K562 (cell line): ENCODE measurements around the gene TMEM208. TPM values are rescaled to one million over a fixed set of nuclear protein-coding genes. Genes with fewer than 3 reads are reported as not detected.

ENCODE experiments used
- CCAR2 ChIP-seq: fragments of 200-400 bp; formaldehyde crosslinking; IDR thresholded peaks from 2 replicates; pipeline ENCODE4 v1.6.1; 2017; ENCODE audit warnings: mild to moderate bottlenecking, low read depth, low read length
- ELF1 ChIP-seq: fragments of 200-800 bp; sonication (Bioruptor generic); IDR thresholded peaks from 2 replicates; pipeline ENCODE4 v1.6.1; 2016; ENCODE audit warnings: missing genetic modification characterization, missing compliant biosample characterization
- FOXJ2 ChIP-seq: fragments of 200-800 bp; sonication (Bioruptor generic); IDR thresholded peaks from 2 replicates; pipeline ENCODE4 v1.6.1; 2016; ENCODE audit warnings: missing genetic modification characterization, missing compliant biosample characterization
- ID3 ChIP-seq, 2 experiments: fragments of 250-450 bp in 1 of 2; fragments of 450-650 bp in 1 of 2; sonication (Bioruptor Pico) in 1 of 2; IDR thresholded peaks; 2 replicates each; pipeline versions ENCODE4 v1.6.1 to v1.8.0; 2016 to 2021; ENCODE audit warnings: mild to moderate bottlenecking in 2 of 2, moderate library complexity in 2 of 2, missing compliant biosample characterization in 1 of 2, missing genetic modification characterization in 1 of 2
- MBD1 ChIP-seq: fragments of 250-450 bp; sonication (Bioruptor Pico); IDR thresholded peaks from 2 replicates; pipeline ENCODE4 v1.8.0; 2022; ENCODE audit warnings: inconsistent platforms
- MYNN ChIP-seq, 2 experiments: sonication (generic); formaldehyde crosslinking in 1 of 2; IDR thresholded peaks; 2 replicates each; pipeline versions ENCODE4 v1.5.0 to v1.6.1; 2016 to 2020; ENCODE audit warnings: antibody characterized with exemption in 1 of 2, missing genetic modification reagents in 1 of 2
- NCOA2 ChIP-seq, 2 experiments: fragments of 450-650 bp; IDR thresholded peaks; 2 replicates each; pipeline ENCODE4 v1.6.1; 2018; ENCODE audit warnings: mild to moderate bottlenecking in 2 of 2, moderate library complexity in 1 of 2; ENCODE audit not compliant: partially characterized antibody in 2 of 2
- NELFE ChIP-seq: IDR thresholded peaks from 2 replicates; pipeline ENCODE4 v1.6.1; 2011; ENCODE audit warnings: mild to moderate bottlenecking; ENCODE audit not compliant: insufficient read depth, insufficient read length
- NR1H2 ChIP-seq: sonication (generic); formaldehyde crosslinking; IDR thresholded peaks from 2 replicates; pipeline ENCODE4 v1.4.0; 2020; ENCODE audit warnings: mild to moderate bottlenecking, missing genetic modification reagents
- NUFIP1 ChIP-seq: fragments of 450-650 bp; IDR thresholded peaks from 2 replicates; pipeline ENCODE4 v1.6.1; 2018; ENCODE audit not compliant: partially characterized antibody
- PTBP1 ChIP-seq: fragments of 200-400 bp; formaldehyde crosslinking; IDR thresholded peaks from 2 replicates; pipeline ENCODE4 v1.6.1; 2017; ENCODE audit warnings: low read depth, low read length
- RBM14 ChIP-seq: fragments of 200-400 bp; formaldehyde crosslinking; IDR thresholded peaks from 2 replicates; pipeline ENCODE4 v1.6.1; 2018; ENCODE audit warnings: low read depth, mild to moderate bottlenecking, low read length, moderate library complexity, borderline replicate concordance; ENCODE audit not compliant: insufficient read depth
- SETDB1 ChIP-seq: IDR thresholded peaks from one replicate; pipeline ENCODE4 v1.6.1; 2012; ENCODE audit warnings: low read length, control low read depth, inconsistent platforms
- USF1 ChIP-seq: sonication (generic); formaldehyde crosslinking; IDR thresholded peaks from 2 replicates; pipeline ENCODE4 v1.9.0; 2022; ENCODE audit warnings: mild to moderate bottlenecking, missing genetic modification reagents
- ZKSCAN1 ChIP-seq: fragments of 150-350 bp; IDR thresholded peaks from 2 replicates; pipeline ENCODE4 v1.6.1; 2016; ENCODE audit warnings: low read depth, low read length
- ZNF12 ChIP-seq: sonication (generic); formaldehyde crosslinking; IDR thresholded peaks from 2 replicates; pipeline ENCODE4 v1.4.0; 2020; ENCODE audit warnings: mild to moderate bottlenecking, missing genetic modification reagents
- ZNF24 ChIP-seq: fragments of 450-650 bp; IDR thresholded peaks from 2 replicates; pipeline ENCODE4 v1.6.1; 2016
- polyA plus RNA-seq, 8 experiments: library from polyadenylated mRNA; depleted of rRNA in 4 of 8; stranded (reverse) in 5 of 8; unstranded in 3 of 8; fragments of >200 nt; fragmentation: Nextera tagmentation in 2 of 8; fragmentation: Illumina TruSeq in 1 of 8; extraction: Ambion mirVana in 2 of 8; extraction: Trizol in 1 of 8; gene quantifications; 2 replicates each; pipeline versions ENCODE4 v1.2.1 to v1.2.3, GENCODE V29; 2011 to 2014; ENCODE audit warnings: inconsistent platforms in 1 of 8, missing spikeins in 1 of 8
- total RNA-seq, 7 experiments: library from RNA; depleted of rRNA in 6 of 7; stranded (reverse); fragments of >200 nt in 6 of 7; fragmentation: Illumina TruSeq in 2 of 7; extraction: Trizol in 2 of 7; gene quantifications; 2 replicates each; pipeline versions ENCODE4 v1.2.1 to v1.2.3, GENCODE V29; 2011 to 2021; ENCODE audit warnings: low replicate concordance in 1 of 7
- TF ChIP-seq, protein P1 (sequence below): IDR thresholded peaks from 2 replicates; pipeline ENCODE4 v1.6.1; 2012; ENCODE audit warnings: low read depth, low read length, improper control_type of control experiment, borderline replicate concordance
- TF ChIP-seq, protein P2 (sequence below): fragments of 450-650 bp; formaldehyde crosslinking; IDR thresholded peaks from 2 replicates; pipeline ENCODE4 v1.4.0; 2022; ENCODE audit warnings: mild to moderate bottlenecking, moderate library complexity

The TMEM208 gene
- total and polyA plus RNA-seq, 9 of the 15 experiments (the other 6 are each of a cell fraction or from before 2014, with no cell fraction given), result 31.8 to 239 (median 54.3) TPM

GRCh38 chr16:67246081-67246755 is 19.3 kb downstream of the TMEM208 start (continued):
- TF ChIP-seq ID3 (CRISPR knock-in tag; IDR thresholded peaks at IDR 0.05) (no peak), ID3 (tag; IDR thresholded peaks at IDR 0.05) (no peak), NUFIP1 (no peak), MYNN (IDR thresholded peaks at IDR 0.05) (0 out of 2 replicates have a peak, but pooled peaks have one; percentile 30), MYNN (CRISPR knock-in tag; IDR thresholded peaks at IDR 0.05) (no peak), ELF1 (tag) (peak; percentile 36; the same call in 1 of the 2 replicates), NCOA2 (IDR thresholded peaks at IDR 0.05; ENCODE audit: partially characterized antibody in 2 of 2) (no peak), PTBP1 (no peak), CCAR2 (no peak), ZNF12 (CRISPR knock-in tag) (0 out of 2 replicates have a peak, but pooled peaks have one; percentile 62), ZNF24 (no peak), RBM14 (no peak), ZKSCAN1 (0 out of 2 replicates have a peak, but pooled peaks have one; percentile 11), USF1 (CRISPR knock-in tag) (peak; percentile 94), MBD1 (CRISPR knock-in tag) (no peak), FOXJ2 (no peak), SETDB1 (no peak), NELFE (no peak), NR1H2 (no peak)
- TF ChIP-seq, protein P1, sequence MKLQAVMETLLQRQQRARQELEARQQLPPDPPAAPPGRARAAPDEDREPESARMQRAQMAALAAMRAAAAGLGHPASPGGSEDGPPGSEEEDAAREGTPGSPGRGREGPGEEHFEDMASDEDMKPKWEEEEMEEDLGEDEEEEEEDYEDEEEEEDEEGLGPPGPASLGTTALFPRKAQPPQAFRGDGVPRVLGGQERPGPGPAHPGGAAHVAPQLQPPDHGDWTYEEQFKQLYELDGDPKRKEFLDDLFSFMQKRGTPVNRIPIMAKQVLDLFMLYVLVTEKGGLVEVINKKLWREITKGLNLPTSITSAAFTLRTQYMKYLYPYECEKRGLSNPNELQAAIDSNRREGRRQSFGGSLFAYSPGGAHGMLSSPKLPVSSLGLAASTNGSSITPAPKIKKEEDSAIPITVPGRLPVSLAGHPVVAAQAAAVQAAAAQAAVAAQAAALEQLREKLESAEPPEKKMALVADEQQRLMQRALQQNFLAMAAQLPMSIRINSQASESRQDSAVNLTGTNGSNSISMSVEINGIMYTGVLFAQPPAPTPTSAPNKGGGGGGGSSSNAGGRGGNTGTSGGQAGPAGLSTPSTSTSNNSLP, result no peak
- TF ChIP-seq, protein P2, sequence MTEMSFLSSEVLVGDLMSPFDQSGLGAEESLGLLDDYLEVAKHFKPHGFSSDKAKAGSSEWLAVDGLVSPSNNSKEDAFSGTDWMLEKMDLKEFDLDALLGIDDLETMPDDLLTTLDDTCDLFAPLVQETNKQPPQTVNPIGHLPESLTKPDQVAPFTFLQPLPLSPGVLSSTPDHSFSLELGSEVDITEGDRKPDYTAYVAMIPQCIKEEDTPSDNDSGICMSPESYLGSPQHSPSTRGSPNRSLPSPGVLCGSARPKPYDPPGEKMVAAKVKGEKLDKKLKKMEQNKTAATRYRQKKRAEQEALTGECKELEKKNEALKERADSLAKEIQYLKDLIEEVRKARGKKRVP (CRISPR knock-in tag), result no peak
